ENCODE measurements around the gene OR52I1. TPM values are rescaled to one million over a fixed set of nuclear protein-coding genes. Genes with fewer than 3 reads are reported as not detected.

OR52I1 gene
- total RNA-seq, 6 experiments from 2014 or later, result not detected

GRCh38 chr11:4576880-4577279 is 17.0 kb upstream of the OR52I1 start:
- Histone ChIP-seq H3K9me3 (no peaks in the 10 kb centered on the region), H3K4me1 (no peaks in the 10 kb centered on the region), H3K36me3 (no peaks in the 10 kb centered on the region), H3K27me3 (no peaks in the 10 kb centered on the region), H3K27ac (no peak overlapping the region), H3K4me3 (no peak overlapping the region)
- no peak for DNase-seq
- intact Hi-C loops (cut with DNase I), result no loop called here
- 39% methylated on average over 3 of the region's 3 CpGs for WGBS (ENCODE audit: insufficient coverage, low coverage, low lambda C conversion rate, missing lambda C conversion rate)
- no peak for TF ChIP-seq POLR2A (IDR thresholded peaks at IDR 0.05)
- TF ChIP-seq CTCF (IDR thresholded peaks at IDR 0.05), result no peak
- ATAC-seq, result no peak

- no peaks in the 10 kb centered on the region for H3K4me1 ChIP-seq
- TF ChIP-seq POLR2A (IDR thresholded peaks at IDR 0.05), result no peak
- no peak for TF ChIP-seq CTCF (IDR thresholded peaks at IDR 0.05)
- ATAC-seq, result no peak
- H3K27me3 ChIP-seq, result no peaks in the 10 kb centered on the region
- no peak overlapping the region for H3K4me3 ChIP-seq
- intact Hi-C loops (cut with DNase I), result no loop called here
- H3K9me3 ChIP-seq, result no peaks in the 10 kb centered on the region
- 71% methylated on average over 2 of the region's 2 CpGs for WGBS (ENCODE audit: insufficient coverage, low coverage, low lambda C conversion rate, missing lambda C conversion rate)
- no peak overlapping the region for H3K27ac ChIP-seq
- no peaks in the 10 kb centered on the region for H3K36me3 ChIP-seq
- no peak for DNase-seq
Observed at GRCh38 chr11:4577761-4578160, 16.1 kb upstream of the OR52I1 start.

- TF ChIP-seq CTCF (IDR thresholded peaks at IDR 0.05), result no peak
- no peak for TF ChIP-seq POLR2A (IDR thresholded peaks at IDR 0.05)
- Histone ChIP-seq H3K27me3 (no peaks in the 10 kb centered on the region), H3K4me1 (no peaks in the 10 kb centered on the region), H3K36me3 (no peaks in the 10 kb centered on the region), H3K9me3 (no peaks in the 10 kb centered on the region), H3K27ac (no peak overlapping the region), H3K4me3 (no peak overlapping the region)
- 86% methylated on average over 6 of the region's 6 CpGs for WGBS (ENCODE audit: insufficient coverage, low coverage, low lambda C conversion rate, missing lambda C conversion rate)
- ATAC-seq (no peak), DNase-seq (no peak)
- intact Hi-C loops (cut with DNase I), result no loop called here
Observed at GRCh38 chr11:4578624-4579023, 15.2 kb upstream of the OR52I1 start.

- intact Hi-C loops (cut with DNase I), result no loop called here
- Histone ChIP-seq H3K27ac (no peak overlapping the region), H3K4me1 (no peaks in the 10 kb centered on the region), H3K36me3 (no peaks in the 10 kb centered on the region), H3K9me3 (no peaks in the 10 kb centered on the region), H3K27me3 (no peaks in the 10 kb centered on the region), H3K4me3 (no peak overlapping the region)
- ATAC-seq, result no peak
- no peak for DNase-seq
- 50% methylated on average over 1 of the region's 1 CpG for WGBS (ENCODE audit: insufficient coverage, low coverage, low lambda C conversion rate, missing lambda C conversion rate)
- TF ChIP-seq CTCF (IDR thresholded peaks at IDR 0.05) (no peak), POLR2A (IDR thresholded peaks at IDR 0.05) (no peak)
Observed at GRCh38 chr11:4580124-4580523, 13.7 kb upstream of the OR52I1 start.

GRCh38 chr11:4581443-4581842 is 12.4 kb upstream of the OR52I1 start, which contains the start of gene OR52I2:
Gene OR52I2 (plus strand): TSS chr11:4581743.
- no peak within 1 kb of the TSS for H3K27ac ChIP-seq
- no peaks in the 10 kb centered on the region for H3K36me3 ChIP-seq
- DNase-seq (no peak), ATAC-seq (no peak)
- no peak within 1 kb of the TSS for H3K4me3 ChIP-seq
- H3K9me3 ChIP-seq, result no peaks in the 10 kb centered on the region
- no peaks in the 10 kb centered on the region for H3K27me3 ChIP-seq
- TF ChIP-seq CTCF (IDR thresholded peaks at IDR 0.05), result no peak
- no peak for TF ChIP-seq POLR2A (IDR thresholded peaks at IDR 0.05)
- H3K4me1 ChIP-seq, result no peaks in the 10 kb centered on the region
- intact Hi-C loops (cut with DNase I), result no loop called here
